Prostate gland (tissue), 2 donors: ENCODE results near the gene STK38. TPM values are rescaled to one million over a fixed set of nuclear protein-coding genes. Genes with fewer than 3 reads are reported as not detected.

Experiments used
- DNase-seq: peaks from one replicate; pipeline ENCODE4 v3.0.0-alpha.2; 2019; ENCODE audit warnings: low spot score
- H3K27ac ChIP-seq, 2 donors: fragments of 200-600 bp; sonication (generic); 2 replicates each; pipeline ENCODE4 v1.5.1; 2017 to 2019
- H3K27me3 ChIP-seq: fragments of 200-600 bp; sonication (generic); replicated peaks from 2 replicates; pipeline ENCODE4 v1.5.1; 2019; ENCODE audit not compliant: insufficient read depth
- H3K36me3 ChIP-seq, 2 donors: fragments of 200-600 bp; sonication (generic); 1 replicate in 1 of 2; 2 replicates in 1 of 2; pipeline versions ENCODE4 v1.5.1 to v1.8.1; 2017 to 2019
- H3K4me1 ChIP-seq: fragments of 200-600 bp; sonication (generic); replicated peaks from 2 replicates; pipeline ENCODE4 v1.5.1; 2019
- H3K4me3 ChIP-seq, 2 donors: fragments of 200-600 bp; sonication (generic); 2 replicates each; pipeline ENCODE4 v1.5.1; 2017 to 2019
- H3K9me3 ChIP-seq: fragments of 200-600 bp; sonication (generic); 2 replicates; pipeline ENCODE4 v1.5.1; 2017
- POLR2A ChIP-seq: fragments of 450-650 bp; IDR thresholded peaks from one replicate; pipeline ENCODE4 v1.6.1; 2016; ENCODE audit warnings: antibody characterized with exemption, mild to moderate bottlenecking
- POLR2AphosphoS5 ChIP-seq: sonication (generic); formaldehyde crosslinking; IDR thresholded peaks from one replicate; pipeline ENCODE4 v1.6.1; 2017; ENCODE audit warnings: antibody characterized with exemption
- WGBS: methylation state at CpG from one replicate; pipeline ENCODE4 v1.1.5; 2018; 5-methylcytosine and 5-hydroxymethylcytosine counted together
- intact Hi-C: fragments of 100-400 bp; cut with DNase I; formaldehyde crosslinking; loops from one replicate; pipeline ENCODE4 v1.14.2; 2022
- total RNA-seq, 2 donors: library from RNA; depleted of rRNA; stranded (reverse); fragments of >200 nt; gene quantifications; one replicate each; pipeline ENCODE4 v1.1.0, GENCODE V29; 2016
- TF ChIP-seq, protein P1 (sequence below), 4 experiments: fragments of 200-600 bp in 2 of 4; fragments of 450-650 bp in 2 of 4; sonication (generic) in 2 of 4; IDR thresholded peaks; 1 replicate in 3 of 4; 2 replicates in 1 of 4; pipeline ENCODE4 v1.5.1; 2016 to 2019; ENCODE audit warnings: antibody characterized with exemption in 4 of 4, mild to moderate bottlenecking in 2 of 4, moderate library complexity in 2 of 4

The STK38 gene
- total RNA-seq, 2 donors from 2014 or later, result 16.5 to 17.7 TPM

DNA sequence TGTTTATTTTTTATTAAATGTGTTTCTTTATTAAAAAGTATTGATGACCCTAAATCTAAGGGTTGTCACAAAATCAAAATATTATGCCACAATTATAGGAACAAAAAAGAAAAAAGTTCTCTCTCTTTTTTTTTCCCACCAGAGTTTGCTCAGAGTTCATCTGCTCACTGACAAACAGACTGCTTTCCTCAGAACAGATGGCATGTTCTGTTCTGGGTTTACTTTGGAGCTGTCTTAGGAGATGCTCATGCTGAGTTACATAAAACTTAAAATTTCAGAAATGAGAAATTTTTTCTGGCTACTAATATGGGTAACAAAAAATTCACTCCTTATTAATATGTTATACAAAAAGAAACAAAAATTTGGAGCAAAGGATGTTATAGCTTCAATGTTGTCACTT, 30.3 kb downstream of the STK38 start:
- DNase-seq, result no peak
- H3K9me3 ChIP-seq, result no peaks in the 10 kb centered on the region
- H3K4me1 ChIP-seq, result peaks cover 6% of the 10 kb centered on the region
- intact Hi-C loops, result no loop called here
- no peak overlapping the region for H3K4me3 ChIP-seq
- TF ChIP-seq POLR2A (no peak), POLR2AphosphoS5 (no peak)
- TF ChIP-seq, protein P1, sequence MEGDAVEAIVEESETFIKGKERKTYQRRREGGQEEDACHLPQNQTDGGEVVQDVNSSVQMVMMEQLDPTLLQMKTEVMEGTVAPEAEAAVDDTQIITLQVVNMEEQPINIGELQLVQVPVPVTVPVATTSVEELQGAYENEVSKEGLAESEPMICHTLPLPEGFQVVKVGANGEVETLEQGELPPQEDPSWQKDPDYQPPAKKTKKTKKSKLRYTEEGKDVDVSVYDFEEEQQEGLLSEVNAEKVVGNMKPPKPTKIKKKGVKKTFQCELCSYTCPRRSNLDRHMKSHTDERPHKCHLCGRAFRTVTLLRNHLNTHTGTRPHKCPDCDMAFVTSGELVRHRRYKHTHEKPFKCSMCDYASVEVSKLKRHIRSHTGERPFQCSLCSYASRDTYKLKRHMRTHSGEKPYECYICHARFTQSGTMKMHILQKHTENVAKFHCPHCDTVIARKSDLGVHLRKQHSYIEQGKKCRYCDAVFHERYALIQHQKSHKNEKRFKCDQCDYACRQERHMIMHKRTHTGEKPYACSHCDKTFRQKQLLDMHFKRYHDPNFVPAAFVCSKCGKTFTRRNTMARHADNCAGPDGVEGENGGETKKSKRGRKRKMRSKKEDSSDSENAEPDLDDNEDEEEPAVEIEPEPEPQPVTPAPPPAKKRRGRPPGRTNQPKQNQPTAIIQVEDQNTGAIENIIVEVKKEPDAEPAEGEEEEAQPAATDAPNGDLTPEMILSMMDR (IDR thresholded peaks at IDR 0.05), result no peak
- no peaks in the 10 kb centered on the region for H3K27me3 ChIP-seq
- H3K36me3 ChIP-seq, result no peaks in the 10 kb centered on the region
- H3K27ac ChIP-seq, result peak overlapping the region in 1 of 2 donors; percentile 12

- Histone ChIP-seq H3K27ac (peak overlapping the region; percentile 12 to 26), H3K27me3 (no peaks in the 10 kb centered on the region), H3K4me3 (no peak overlapping the region), H3K4me1 (peaks cover 6% of the 10 kb centered on the region), H3K9me3 (no peaks in the 10 kb centered on the region), H3K36me3 (no peaks in the 10 kb centered on the region)
- TF ChIP-seq POLR2AphosphoS5 (no peak), POLR2A (no peak)
- TF ChIP-seq, protein P1 (IDR thresholded peaks at IDR 0.05), result no peak
- intact Hi-C loops, result no loop called here
- DNase-seq, result no peak
- 48% methylated on average over 4 of the region's 4 CpGs for WGBS
These were observed 30.7 kb downstream of the STK38 start for GRCh38 chr6:36516559-36516958.

DNA sequence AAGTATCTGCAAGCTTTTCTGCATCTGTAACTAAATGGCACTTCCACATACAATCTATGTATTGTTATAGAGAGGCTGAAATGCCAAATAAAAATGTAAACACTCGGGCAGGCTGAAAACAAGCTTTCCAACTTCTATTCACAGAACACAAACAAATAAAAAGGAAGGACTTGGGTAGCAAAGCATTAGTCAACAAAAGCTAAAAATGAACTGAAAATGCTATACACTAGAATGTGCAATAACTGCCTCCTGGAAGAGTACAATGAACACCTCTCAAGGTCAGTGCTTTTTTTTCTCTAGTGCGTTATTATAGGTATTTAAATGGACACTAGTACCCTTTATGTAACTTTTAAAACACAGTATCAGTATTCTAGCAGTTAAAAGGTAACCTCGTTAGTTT, 31.4 kb downstream of the STK38 start:
- intact Hi-C loops, result no loop called here
- 38% methylated on average over 3 of the region's 3 CpGs for WGBS
- H3K27ac ChIP-seq, result peak overlapping the region; percentile 26 to 33
- TF ChIP-seq, protein P1 (IDR thresholded peaks at IDR 0.05), result no peak
- TF ChIP-seq POLR2A (no peak), POLR2AphosphoS5 (peak; percentile 56)
- H3K4me1 ChIP-seq, result peaks cover 6% of the 10 kb centered on the region
- no peaks in the 10 kb centered on the region for H3K27me3 ChIP-seq
- no peaks in the 10 kb centered on the region for H3K36me3 ChIP-seq
- DNase-seq, result no peak
- H3K9me3 ChIP-seq, result no peaks in the 10 kb centered on the region
- H3K4me3 ChIP-seq, result no peak overlapping the region

DNA sequence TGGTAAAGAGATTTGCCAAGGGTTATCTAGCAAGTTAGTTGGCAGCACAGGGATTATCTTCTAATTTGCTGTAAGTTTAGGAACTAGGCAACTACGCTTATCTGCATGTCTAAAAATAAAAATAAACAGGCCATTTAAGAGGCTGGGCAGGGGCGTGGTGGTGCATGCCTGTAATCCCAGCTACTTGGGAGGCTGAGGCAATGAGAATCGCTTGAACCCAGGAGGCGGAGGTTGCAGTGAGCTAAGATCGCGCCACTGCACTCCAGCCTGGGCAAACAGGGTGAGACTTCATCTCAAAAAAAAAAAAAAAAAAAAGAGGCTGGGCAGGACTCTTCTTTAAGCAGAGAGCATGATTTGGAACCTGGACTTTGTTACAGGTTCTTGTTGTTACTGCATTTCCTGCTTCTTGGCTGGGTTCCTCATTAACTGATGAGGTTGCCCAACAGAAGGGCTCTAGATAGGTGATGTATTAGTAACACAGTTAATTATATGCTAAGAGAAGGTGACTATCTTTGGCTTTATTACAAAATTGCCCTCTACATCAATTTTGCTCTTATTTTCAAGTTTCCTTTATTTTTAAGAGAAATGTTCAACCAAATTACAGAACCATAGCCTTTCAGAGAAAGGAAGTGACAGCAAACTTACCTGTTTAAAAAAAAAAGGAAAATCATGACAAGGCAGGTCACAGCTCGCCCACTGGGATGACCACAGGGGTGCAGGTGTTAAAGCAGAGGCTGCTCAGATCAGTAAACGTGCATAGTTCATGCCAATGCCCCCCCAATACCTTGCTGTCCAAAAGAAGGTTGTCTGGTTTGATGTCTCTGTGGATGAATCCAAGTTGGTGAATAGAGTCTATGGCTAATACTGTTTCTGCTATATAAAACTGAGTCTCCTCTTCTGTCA, 32.5 kb downstream of the STK38 start:
- H3K27me3 ChIP-seq, result no peaks in the 10 kb centered on the region
- intact Hi-C loops, result no loop called here
- TF ChIP-seq POLR2AphosphoS5, result no peak
- TF ChIP-seq, protein P1 (IDR thresholded peaks at IDR 0.05), result no peak
- TF ChIP-seq POLR2A, result no peak
- H3K4me3 ChIP-seq, result no peak overlapping the region
- peaks cover 6% of the 10 kb centered on the region for H3K4me1 ChIP-seq
- no peaks in the 10 kb centered on the region for H3K9me3 ChIP-seq
- H3K36me3 ChIP-seq, result no peaks in the 10 kb centered on the region
- peak overlapping the region; percentile 7 to 33 for H3K27ac ChIP-seq
- DNase-seq, result no peak
- WGBS, result 77% methylated on average over 8 of the region's 8 CpGs

DNA sequence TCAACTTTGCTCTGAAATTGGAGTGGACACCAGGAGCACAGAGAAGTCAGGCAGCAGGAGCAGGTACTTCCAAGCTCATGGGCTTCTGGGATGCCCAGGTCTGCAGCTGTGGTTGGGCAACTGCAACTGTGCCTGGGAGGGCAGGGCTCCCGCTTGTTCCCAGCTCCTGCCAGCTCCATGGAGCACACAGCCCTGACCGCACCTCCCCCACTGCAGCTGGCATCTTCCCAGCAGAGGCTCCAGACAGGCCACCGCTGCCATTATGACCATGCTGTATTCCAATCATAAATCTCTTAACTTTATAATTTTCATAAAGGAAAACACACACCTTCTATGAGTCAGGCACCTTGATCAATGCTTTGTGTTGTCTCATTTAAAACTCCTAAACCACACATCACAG, 36.9 kb downstream of the STK38 start:
- 88% methylated on average over 3 of the region's 3 CpGs for WGBS
- H3K27ac ChIP-seq, result no peak overlapping the region
- no peaks in the 10 kb centered on the region for H3K36me3 ChIP-seq
- TF ChIP-seq, protein P1 (IDR thresholded peaks at IDR 0.05), result no peak
- no peak for TF ChIP-seq POLR2AphosphoS5
- no peak for TF ChIP-seq POLR2A
- no peaks in the 10 kb centered on the region for H3K4me1 ChIP-seq
- intact Hi-C loops, result no loop called here
- no peaks in the 10 kb centered on the region for H3K9me3 ChIP-seq
- no peak overlapping the region for H3K4me3 ChIP-seq
- no peaks in the 10 kb centered on the region for H3K27me3 ChIP-seq
- DNase-seq, result no peak
